HEK293 (cell line): ENCODE results near the gene JPH4.

Experiments
- FEZF1 ChIP-seq: fragments of 450-650 bp; formaldehyde crosslinking; IDR thresholded peaks from 2 replicates; pipeline ENCODE4 v1.5.1; 2016; ENCODE audit warnings: missing biosample characterization, missing genetic modification characterization
- IKZF3 ChIP-seq: fragments of 450-650 bp; IDR thresholded peaks from 2 replicates; pipeline ENCODE4 v1.5.0; 2018; ENCODE audit warnings: missing biosample characterization, mild to moderate bottlenecking, missing genetic modification characterization, moderate library complexity
- KLF10 ChIP-seq: fragments of 450-650 bp; IDR thresholded peaks from 2 replicates; pipeline ENCODE4 v1.5.1; 2018; ENCODE audit warnings: missing biosample characterization, mild to moderate bottlenecking, missing genetic modification characterization
- SALL2 ChIP-seq: fragments of 450-650 bp; formaldehyde crosslinking; IDR thresholded peaks from 2 replicates; pipeline ENCODE4 v1.5.0; 2017; ENCODE audit warnings: missing biosample characterization, mild to moderate bottlenecking, missing genetic modification characterization, borderline replicate concordance
- YY1 ChIP-seq: fragments of 450-650 bp; formaldehyde crosslinking; IDR thresholded peaks from 2 replicates; pipeline ENCODE4 v1.5.1; 2018; ENCODE audit warnings: missing biosample characterization, missing genetic modification characterization
- ZBTB1 ChIP-seq: fragments of 450-650 bp; formaldehyde crosslinking; IDR thresholded peaks from 2 replicates; pipeline ENCODE4 v1.5.1; 2016; ENCODE audit warnings: missing biosample characterization, missing genetic modification characterization
- ZBTB17 ChIP-seq: fragments of 450-650 bp; formaldehyde crosslinking; IDR thresholded peaks from 2 replicates; pipeline ENCODE4 v1.5.1; 2016; ENCODE audit warnings: missing biosample characterization, missing genetic modification characterization
- ZBTB48 ChIP-seq: fragments of 450-650 bp; formaldehyde crosslinking; IDR thresholded peaks from 2 replicates; pipeline ENCODE4 v1.5.1; 2016; ENCODE audit warnings: missing biosample characterization, missing genetic modification characterization
- ZFP69B ChIP-seq: fragments of 450-650 bp; formaldehyde crosslinking; IDR thresholded peaks from 2 replicates; pipeline ENCODE4 v1.5.1; 2016; ENCODE audit warnings: missing biosample characterization, missing genetic modification characterization
- ZNF10 ChIP-seq: fragments of 450-650 bp; formaldehyde crosslinking; IDR thresholded peaks from 2 replicates; pipeline ENCODE4 v1.5.1; 2017; ENCODE audit warnings: missing biosample characterization, missing genetic modification characterization
- ZNF184 ChIP-seq: fragments of 450-650 bp; IDR thresholded peaks from 2 replicates; pipeline ENCODE4 v1.5.1; 2018; ENCODE audit warnings: missing biosample characterization, mild to moderate bottlenecking, missing genetic modification characterization
- ZNF341 ChIP-seq: fragments of 450-650 bp; formaldehyde crosslinking; IDR thresholded peaks from 2 replicates; pipeline ENCODE4; 2016; ENCODE audit warnings: low read depth, missing biosample characterization, missing genetic modification characterization
- ZNF394 ChIP-seq: fragments of 450-650 bp; formaldehyde crosslinking; IDR thresholded peaks from 2 replicates; pipeline ENCODE4 v1.5.1; 2016; ENCODE audit warnings: missing biosample characterization, missing genetic modification characterization, mild to moderate bottlenecking, moderate library complexity, borderline replicate concordance
- ZNF549 ChIP-seq: fragments of 450-650 bp; IDR thresholded peaks from 2 replicates; pipeline ENCODE4 v1.5.1; 2018; ENCODE audit warnings: missing biosample characterization, missing genetic modification characterization, mild to moderate bottlenecking, inconsistent platforms, moderate library complexity
- ZNF585B ChIP-seq: fragments of 450-650 bp; formaldehyde crosslinking; IDR thresholded peaks from 2 replicates; pipeline ENCODE4 v1.5.1; 2016; ENCODE audit warnings: missing biosample characterization, missing genetic modification characterization
- ZNF600 ChIP-seq: fragments of 450-650 bp; formaldehyde crosslinking; IDR thresholded peaks from 2 replicates; pipeline ENCODE4 v1.5.1; 2016; ENCODE audit warnings: missing biosample characterization, missing genetic modification characterization
- ZNF658 ChIP-seq: fragments of 450-650 bp; formaldehyde crosslinking; IDR thresholded peaks from 2 replicates; pipeline ENCODE4; 2016; ENCODE audit warnings: missing biosample characterization, missing genetic modification characterization
- TF ChIP-seq, protein P1 (sequence below): fragments of 450-650 bp; formaldehyde crosslinking; IDR thresholded peaks from 2 replicates; pipeline ENCODE4 v1.5.1; 2016; ENCODE audit warnings: missing biosample characterization, missing genetic modification characterization
- TF ChIP-seq, protein P2 (sequence below): fragments of 450-650 bp; formaldehyde crosslinking; conservative IDR thresholded peaks from 2 replicates; pipeline ENCODE4 v1.5.1; 2016; ENCODE audit warnings: low read depth, missing biosample characterization, missing genetic modification characterization
- TF ChIP-seq, protein P3 (sequence below): fragments of 450-650 bp; formaldehyde crosslinking; IDR thresholded peaks from 2 replicates; pipeline ENCODE4 v1.5.1; 2017; ENCODE audit warnings: missing biosample characterization, missing genetic modification characterization
- TF ChIP-seq, protein P4 (sequence below): fragments of 450-650 bp; formaldehyde crosslinking; IDR thresholded peaks from 2 replicates; pipeline ENCODE4 v1.5.1; 2016; ENCODE audit warnings: missing biosample characterization, missing genetic modification characterization

Gene JPH4

DNA sequence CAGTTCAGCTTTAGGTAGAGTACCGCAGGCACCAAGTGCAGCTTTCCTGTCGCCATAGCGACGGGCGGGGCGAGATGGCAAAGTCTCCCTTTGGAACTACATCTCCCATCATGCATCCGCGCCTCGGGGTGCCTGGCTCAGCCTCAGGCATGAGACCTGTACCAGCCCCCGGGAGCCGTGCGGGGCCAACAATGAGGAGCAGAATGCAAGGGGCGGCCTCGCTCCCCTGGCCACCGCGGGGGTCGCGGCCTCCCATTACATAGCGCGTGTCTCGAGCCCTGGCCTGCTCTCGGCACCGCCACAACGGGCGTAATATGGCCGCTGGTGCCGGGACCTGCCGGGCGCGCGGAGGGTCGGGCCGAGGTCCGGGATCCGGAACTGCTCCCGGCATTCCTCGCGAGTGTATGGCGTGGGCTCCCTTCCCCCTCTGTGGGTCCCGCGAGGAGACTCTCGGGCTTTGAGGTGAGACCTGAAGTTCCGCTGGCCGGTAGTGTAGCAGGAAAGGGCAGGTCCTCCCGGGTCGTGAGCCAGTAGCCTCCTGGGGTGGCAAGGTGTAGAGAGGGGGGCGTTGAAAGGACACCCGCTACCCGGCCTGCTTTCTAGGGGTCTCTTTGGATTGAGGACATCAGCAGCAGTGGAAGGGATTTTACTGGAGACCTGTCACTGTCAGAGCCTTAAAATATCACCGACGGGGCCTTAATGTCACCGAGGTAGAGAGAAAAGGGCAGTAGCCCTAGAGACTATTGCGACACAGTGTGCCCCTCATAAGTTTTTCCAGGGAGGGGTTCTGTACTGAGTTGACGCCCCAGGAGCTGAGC lies 22.5 kb downstream of the JPH4 start, which contains the start of gene THTPA (continued):
- TF ChIP-seq, protein P1, sequence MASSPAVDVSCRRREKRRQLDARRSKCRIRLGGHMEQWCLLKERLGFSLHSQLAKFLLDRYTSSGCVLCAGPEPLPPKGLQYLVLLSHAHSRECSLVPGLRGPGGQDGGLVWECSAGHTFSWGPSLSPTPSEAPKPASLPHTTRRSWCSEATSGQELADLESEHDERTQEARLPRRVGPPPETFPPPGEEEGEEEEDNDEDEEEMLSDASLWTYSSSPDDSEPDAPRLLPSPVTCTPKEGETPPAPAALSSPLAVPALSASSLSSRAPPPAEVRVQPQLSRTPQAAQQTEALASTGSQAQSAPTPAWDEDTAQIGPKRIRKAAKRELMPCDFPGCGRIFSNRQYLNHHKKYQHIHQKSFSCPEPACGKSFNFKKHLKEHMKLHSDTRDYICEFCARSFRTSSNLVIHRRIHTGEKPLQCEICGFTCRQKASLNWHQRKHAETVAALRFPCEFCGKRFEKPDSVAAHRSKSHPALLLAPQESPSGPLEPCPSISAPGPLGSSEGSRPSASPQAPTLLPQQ (tag by site-specific recombination), result peak; percentile 95
- TF ChIP-seq ZNF394 (tag by site-specific recombination) (peak; percentile 78), ZNF549 (tag by site-specific recombination) (no peak), ZBTB1 (tag by site-specific recombination) (no peak), FEZF1 (tag by site-specific recombination) (no peak), ZNF600 (tag by site-specific recombination) (peak; percentile 99), ZFP69B (tag by site-specific recombination) (peak; percentile 96), ZBTB17 (tag by site-specific recombination) (peak; percentile 99), ZNF585B (tag by site-specific recombination) (no peak), IKZF3 (tag by site-specific recombination) (0 out of 2 replicates have a peak, but pooled peaks have one; percentile 30), ZNF184 (tag by site-specific recombination) (0 out of 2 replicates have a peak, but pooled peaks have one; percentile 1), ZBTB48 (tag by site-specific recombination) (peak; percentile 74; the same call in 1 of the 2 replicates), ZNF658 (tag by site-specific recombination) (no peak), YY1 (tag by site-specific recombination) (peak; percentile 96), ZNF10 (tag by site-specific recombination) (no peak; the same call in 1 of the 2 replicates), SALL2 (no peak), KLF10 (tag by site-specific recombination) (0 out of 2 replicates have a peak, but pooled peaks have one; percentile 22), ZNF341 (tag by site-specific recombination) (peak; percentile 80)
- TF ChIP-seq, protein P2, sequence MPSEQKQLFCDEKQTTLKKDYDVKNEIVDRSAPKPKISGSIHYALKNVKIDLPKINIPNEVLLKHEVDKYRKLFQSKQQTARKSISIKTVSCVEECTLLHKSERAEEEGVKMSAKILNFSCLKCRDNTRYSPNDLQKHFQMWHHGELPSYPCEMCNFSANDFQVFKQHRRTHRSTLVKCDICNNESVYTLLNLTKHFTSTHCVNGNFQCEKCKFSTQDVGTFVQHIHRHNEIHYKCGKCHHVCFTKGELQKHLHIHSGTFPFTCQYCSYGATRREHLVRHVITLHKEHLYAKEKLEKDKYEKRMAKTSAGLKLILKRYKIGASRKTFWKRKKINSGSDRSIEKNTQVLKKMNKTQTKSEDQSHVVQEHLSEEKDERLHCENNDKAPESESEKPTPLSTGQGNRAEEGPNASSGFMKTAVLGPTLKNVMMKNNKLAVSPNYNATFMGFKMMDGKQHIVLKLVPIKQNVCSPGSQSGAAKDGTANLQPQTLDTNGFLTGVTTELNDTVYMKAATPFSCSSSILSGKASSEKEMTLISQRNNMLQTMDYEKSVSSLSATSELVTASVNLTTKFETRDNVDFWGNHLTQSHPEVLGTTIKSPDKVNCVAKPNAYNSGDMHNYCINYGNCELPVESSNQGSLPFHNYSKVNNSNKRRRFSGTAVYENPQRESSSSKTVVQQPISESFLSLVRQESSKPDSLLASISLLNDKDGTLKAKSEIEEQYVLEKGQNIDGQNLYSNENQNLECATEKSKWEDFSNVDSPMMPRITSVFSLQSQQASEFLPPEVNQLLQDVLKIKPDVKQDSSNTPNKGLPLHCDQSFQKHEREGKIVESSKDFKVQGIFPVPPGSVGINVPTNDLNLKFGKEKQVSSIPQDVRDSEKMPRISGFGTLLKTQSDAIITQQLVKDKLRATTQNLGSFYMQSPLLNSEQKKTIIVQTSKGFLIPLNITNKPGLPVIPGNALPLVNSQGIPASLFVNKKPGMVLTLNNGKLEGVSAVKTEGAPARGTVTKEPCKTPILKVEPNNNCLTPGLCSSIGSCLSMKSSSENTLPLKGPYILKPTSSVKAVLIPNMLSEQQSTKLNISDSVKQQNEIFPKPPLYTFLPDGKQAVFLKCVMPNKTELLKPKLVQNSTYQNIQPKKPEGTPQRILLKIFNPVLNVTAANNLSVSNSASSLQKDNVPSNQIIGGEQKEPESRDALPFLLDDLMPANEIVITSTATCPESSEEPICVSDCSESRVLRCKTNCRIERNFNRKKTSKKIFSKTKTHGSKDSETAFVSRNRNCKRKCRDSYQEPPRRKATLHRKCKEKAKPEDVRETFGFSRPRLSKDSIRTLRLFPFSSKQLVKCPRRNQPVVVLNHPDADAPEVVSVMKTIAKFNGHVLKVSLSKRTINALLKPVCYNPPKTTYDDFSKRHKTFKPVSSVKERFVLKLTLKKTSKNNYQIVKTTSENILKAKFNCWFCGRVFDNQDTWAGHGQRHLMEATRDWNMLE (tag by site-specific recombination), result 0 out of 2 replicates have a peak, but pooled peaks have one; percentile 36
- TF ChIP-seq, protein P3, sequence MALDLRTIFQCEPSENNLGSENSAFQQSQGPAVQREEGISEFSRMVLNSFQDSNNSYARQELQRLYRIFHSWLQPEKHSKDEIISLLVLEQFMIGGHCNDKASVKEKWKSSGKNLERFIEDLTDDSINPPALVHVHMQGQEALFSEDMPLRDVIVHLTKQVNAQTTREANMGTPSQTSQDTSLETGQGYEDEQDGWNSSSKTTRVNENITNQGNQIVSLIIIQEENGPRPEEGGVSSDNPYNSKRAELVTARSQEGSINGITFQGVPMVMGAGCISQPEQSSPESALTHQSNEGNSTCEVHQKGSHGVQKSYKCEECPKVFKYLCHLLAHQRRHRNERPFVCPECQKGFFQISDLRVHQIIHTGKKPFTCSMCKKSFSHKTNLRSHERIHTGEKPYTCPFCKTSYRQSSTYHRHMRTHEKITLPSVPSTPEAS (tag by site-specific recombination), result no peak
- TF ChIP-seq, protein P4, sequence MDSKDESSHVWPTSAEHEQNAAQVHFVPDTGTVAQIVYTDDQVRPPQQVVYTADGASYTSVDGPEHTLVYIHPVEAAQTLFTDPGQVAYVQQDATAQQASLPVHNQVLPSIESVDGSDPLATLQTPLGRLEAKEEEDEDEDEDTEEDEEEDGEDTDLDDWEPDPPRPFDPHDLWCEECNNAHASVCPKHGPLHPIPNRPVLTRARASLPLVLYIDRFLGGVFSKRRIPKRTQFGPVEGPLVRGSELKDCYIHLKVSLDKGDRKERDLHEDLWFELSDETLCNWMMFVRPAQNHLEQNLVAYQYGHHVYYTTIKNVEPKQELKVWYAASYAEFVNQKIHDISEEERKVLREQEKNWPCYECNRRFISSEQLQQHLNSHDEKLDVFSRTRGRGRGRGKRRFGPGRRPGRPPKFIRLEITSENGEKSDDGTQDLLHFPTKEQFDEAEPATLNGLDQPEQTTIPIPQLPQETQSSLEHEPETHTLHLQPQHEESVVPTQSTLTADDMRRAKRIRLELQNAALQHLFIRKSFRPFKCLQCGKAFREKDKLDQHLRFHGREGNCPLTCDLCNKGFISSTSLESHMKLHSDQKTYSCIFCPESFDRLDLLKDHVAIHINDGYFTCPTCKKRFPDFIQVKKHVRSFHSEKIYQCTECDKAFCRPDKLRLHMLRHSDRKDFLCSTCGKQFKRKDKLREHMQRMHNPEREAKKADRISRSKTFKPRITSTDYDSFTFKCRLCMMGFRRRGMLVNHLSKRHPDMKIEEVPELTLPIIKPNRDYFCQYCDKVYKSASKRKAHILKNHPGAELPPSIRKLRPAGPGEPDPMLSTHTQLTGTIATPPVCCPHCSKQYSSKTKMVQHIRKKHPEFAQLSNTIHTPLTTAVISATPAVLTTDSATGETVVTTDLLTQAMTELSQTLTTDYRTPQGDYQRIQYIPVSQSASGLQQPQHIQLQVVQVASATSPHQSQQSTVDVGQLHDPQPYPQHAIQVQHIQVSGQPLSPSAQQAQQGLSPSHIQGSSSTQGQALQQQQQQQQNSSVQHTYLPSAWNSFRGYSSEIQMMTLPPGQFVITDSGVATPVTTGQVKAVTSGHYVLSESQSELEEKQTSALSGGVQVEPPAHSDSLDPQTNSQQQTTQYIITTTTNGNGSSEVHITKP (tag by site-specific recombination), result peak; percentile 52
